Activated T-cell treated with anti-CD3 and anti-CD28 coated beads, Interleukin-2, amount 50 U/mL, for 72 hours (primary cell): ENCODE data around the gene PDE3B. TPM values are rescaled to one million over a fixed set of nuclear protein-coding genes. Genes with fewer than 3 reads are reported as not detected.
"Not testable (repeated sequence)": the region's sequence is repeated elsewhere in the genome, so short reads cannot be mapped to it uniquely, and the experiment has no call there.

ENCODE experiments used
- ATAC-seq, 2 donors: fragments of 150-1000 bp; cut with Tn5 transposase; replicated peaks in 1 of 2; 2 replicates each; pipeline ENCODE4 v1.10.0; 2021; ENCODE audit warnings: moderate library complexity in 2 of 2, mild to moderate bottlenecking in 1 of 2
- DNase-seq, 2 donors: peaks; one replicate each; pipeline ENCODE4 v3.0.0; 2021 to 2022; ENCODE audit warnings: mixed read lengths in 1 of 2
- H3K27ac Mint-ChIP-seq: one replicate; pipeline ENCODE4 v1.8.0; 2022; ENCODE audit warnings: mild to moderate bottlenecking, moderate library complexity, mixed read lengths
- H3K27me3 Mint-ChIP-seq: one replicate; pipeline ENCODE4 v1.8.0; 2022; ENCODE audit warnings: low read depth, mixed read lengths
- H3K36me3 Mint-ChIP-seq, 2 donors: one replicate each; pipeline ENCODE4 v1.8.0; 2022; ENCODE audit warnings: mixed read lengths in 2 of 2, mild to moderate bottlenecking in 1 of 2; ENCODE audit not compliant: insufficient read depth in 2 of 2
- H3K4me1 Mint-ChIP-seq: one replicate; pipeline ENCODE4 v1.8.0; 2022; ENCODE audit warnings: low read depth, mixed read lengths
- H3K4me3 Mint-ChIP-seq, 2 donors: one replicate each; pipeline ENCODE4 v1.8.0; 2022; ENCODE audit warnings: mild to moderate bottlenecking in 2 of 2, mixed read lengths in 2 of 2, moderate library complexity in 2 of 2
- H3K9me3 Mint-ChIP-seq, 2 donors: one replicate each; pipeline ENCODE4 v1.8.0; 2022; ENCODE audit warnings: mixed read lengths in 2 of 2
- total RNA-seq, 2 donors: library from RNA; stranded (reverse); gene quantifications; one replicate each; pipeline ENCODE4 v1.2.3, GENCODE V29; 2022

PDE3B gene
- total RNA-seq, 2 donors from 2014 or later = 79.2 to 92.1 TPM

GRCh38 chr11:14625586-14626205 is 17.9 kb upstream of the PDE3B start:
- Mint-ChIP-seq H3K4me1 (peaks cover 45% of the 10 kb centered on the region), H3K27me3 (no peaks in the 10 kb centered on the region), H3K27ac (no peak overlapping the region), H3K36me3 (peaks cover 3 to 10% of the 10 kb centered on the region in 2 donors), H3K4me3 (no peak overlapping the region), H3K9me3 (peaks cover 0 to 1% of the 10 kb centered on the region in 2 donors)
- no peak for ATAC-seq
- no peak for DNase-seq

- no peak for DNase-seq
- Mint-ChIP-seq H3K9me3 (peaks cover 4 to 5% of the 10 kb centered on the region in 2 donors), H3K36me3 (peaks cover 5 to 15% of the 10 kb centered on the region in 2 donors), H3K27ac (no peak overlapping the region), H3K4me1 (peaks cover 45% of the 10 kb centered on the region), H3K27me3 (no peaks in the 10 kb centered on the region), H3K4me3 (no peak overlapping the region)
- no peak for ATAC-seq
Measured at GRCh38 chr11:14626650-14627049, 17.0 kb upstream of the PDE3B start.

DNA sequence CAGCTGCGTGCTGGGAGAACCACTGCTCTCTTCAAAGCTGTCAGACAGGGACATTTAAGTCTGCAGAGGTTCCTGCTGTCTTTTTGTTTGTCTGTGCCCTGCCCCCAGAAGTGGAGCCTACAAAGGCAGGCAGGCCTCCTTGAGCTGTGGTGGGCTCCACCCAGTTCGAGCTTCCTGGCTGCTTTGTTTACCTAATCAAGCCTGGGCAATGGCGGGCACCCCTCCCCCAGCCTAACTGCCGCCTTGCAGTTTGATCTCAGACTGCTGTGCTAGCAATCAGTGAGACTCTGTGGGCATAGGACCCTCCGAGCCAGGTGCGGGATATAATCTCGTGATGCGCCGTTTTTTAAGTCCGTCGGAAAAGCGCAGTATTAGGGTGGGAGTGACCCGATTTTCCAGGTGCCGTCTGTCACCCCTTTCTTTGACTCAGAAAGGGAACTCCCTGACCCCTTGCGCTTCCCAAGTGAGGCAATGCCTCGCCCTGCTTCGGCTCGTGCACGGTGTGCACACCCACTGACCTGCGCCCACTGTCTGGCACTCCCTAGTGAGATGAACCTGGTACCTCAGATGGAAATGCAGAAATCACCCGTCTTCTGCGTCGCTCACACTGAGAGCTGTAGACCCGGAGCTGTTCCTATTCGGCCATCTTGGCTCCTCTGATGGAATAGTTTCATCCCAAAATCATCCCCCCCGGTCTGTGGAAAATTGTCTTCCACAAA is 9.9 kb upstream of the PDE3B start:
- DNase-seq, ATAC-seq, H3K27me3 Mint-ChIP-seq, H3K9me3 Mint-ChIP-seq, H3K4me3 Mint-ChIP-seq: not testable (repeated sequence)
- Mint-ChIP-seq H3K36me3 (peaks cover 14 to 39% of the 10 kb centered on the region in 2 donors), H3K4me1 (peaks cover 47% of the 10 kb centered on the region), H3K27ac (peak overlapping the region; percentile 33)

DNA sequence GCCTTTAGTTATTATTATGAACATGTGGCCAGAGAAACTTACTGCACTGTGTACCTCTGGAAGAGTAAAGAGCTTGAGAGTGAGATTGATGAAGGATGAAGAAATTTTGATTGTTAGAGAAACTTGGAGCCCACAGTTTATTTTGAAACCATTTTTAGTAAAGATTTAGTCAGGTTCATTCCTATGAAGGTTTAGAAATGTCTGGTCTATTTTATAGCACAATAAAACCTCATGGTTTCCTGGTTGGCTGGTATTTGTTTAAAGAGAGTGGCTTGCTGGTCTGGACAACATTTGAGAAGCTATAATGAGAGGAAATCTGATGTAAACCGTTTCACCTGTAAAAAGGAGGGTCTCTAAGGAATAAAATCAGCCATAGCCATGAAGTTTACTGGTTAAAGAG is 8.8 kb upstream of the PDE3B start:
- peak overlapping the region in 1 of 2 donors; percentile 52 for H3K4me3 Mint-ChIP-seq
- H3K4me1 Mint-ChIP-seq = peaks cover 55% of the 10 kb centered on the region
- peaks cover 14 to 37% of the 10 kb centered on the region in 2 donors for H3K36me3 Mint-ChIP-seq
- peak overlapping the region; percentile 76 for H3K27ac Mint-ChIP-seq
- DNase-seq (no peak), ATAC-seq (no peak)
- no peaks in the 10 kb centered on the region for H3K27me3 Mint-ChIP-seq
- peaks cover 5% of the 10 kb centered on the region in 2 donors for H3K9me3 Mint-ChIP-seq

GRCh38 chr11:14635546-14635945 is 8.1 kb upstream of the PDE3B start:
- peak in 1 of 2 donors; percentile 39 for ATAC-seq
- Mint-ChIP-seq H3K27ac (peak overlapping the region; percentile 76), H3K4me1 (peaks cover 62% of the 10 kb centered on the region), H3K4me3 (peak overlapping the region; percentile 15 to 52), H3K9me3 (peaks cover 5% of the 10 kb centered on the region in 2 donors), H3K36me3 (peaks cover 17 to 37% of the 10 kb centered on the region in 2 donors), H3K27me3 (no peaks in the 10 kb centered on the region)
- DNase-seq = no peak

GRCh38 chr11:14636119-14636518 is 7.5 kb upstream of the PDE3B start:
- ATAC-seq (peak; percentile 59 to 68), DNase-seq (no peak)
- Mint-ChIP-seq H3K4me1 (peaks cover 67% of the 10 kb centered on the region), H3K9me3 (peaks cover 3 to 4% of the 10 kb centered on the region in 2 donors), H3K27ac (peak overlapping the region; percentile 68), H3K4me3 (peak overlapping the region; percentile 48 to 53), H3K36me3 (peaks cover 15 to 37% of the 10 kb centered on the region in 2 donors), H3K27me3 (no peaks in the 10 kb centered on the region)

DNA sequence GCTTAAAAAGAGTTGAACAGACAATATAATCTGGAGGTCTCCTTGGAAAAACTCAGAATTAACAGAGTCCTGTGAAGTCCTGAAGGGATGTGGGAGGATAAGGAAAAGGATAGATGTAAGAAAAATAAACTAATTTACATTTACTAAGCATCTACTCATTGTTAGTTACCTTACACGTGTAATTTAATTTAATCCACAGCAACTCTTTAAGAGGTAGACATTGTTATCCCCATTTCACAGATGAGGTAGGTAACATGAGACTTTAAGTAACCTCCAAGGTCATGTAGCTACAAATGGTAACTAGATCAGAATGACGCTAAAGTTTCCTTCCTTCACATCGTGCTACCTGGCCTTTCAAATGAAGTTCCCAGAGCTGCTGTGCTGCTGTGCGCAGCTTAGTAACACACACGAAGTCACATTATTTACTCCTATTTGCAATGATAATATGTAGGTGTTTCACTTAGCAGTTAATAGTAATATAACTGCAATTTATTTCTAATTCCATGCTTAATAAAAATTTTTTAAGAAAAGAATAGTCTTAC is 5.7 kb upstream of the PDE3B start:
- Mint-ChIP-seq H3K27me3 (no peaks in the 10 kb centered on the region), H3K9me3 (peaks cover 0 to 2% of the 10 kb centered on the region in 2 donors), H3K4me1 (peaks cover 85% of the 10 kb centered on the region), H3K4me3 (no peak overlapping the region), H3K27ac (no peak overlapping the region), H3K36me3 (peaks cover 14 to 38% of the 10 kb centered on the region in 2 donors)
- DNase-seq (no peak), ATAC-seq (no peak)

GRCh38 chr11:14638561-14638960 is 5.0 kb upstream of the PDE3B start:
- Mint-ChIP-seq H3K9me3 (peaks cover 0 to 2% of the 10 kb centered on the region in 2 donors), H3K4me1 (peaks cover 85% of the 10 kb centered on the region), H3K4me3 (peak overlapping the region; percentile 29 to 49), H3K36me3 (peaks cover 16 to 38% of the 10 kb centered on the region in 2 donors), H3K27me3 (no peaks in the 10 kb centered on the region), H3K27ac (no peak overlapping the region)
- ATAC-seq (no peak), DNase-seq (no peak)

GRCh38 chr11:14641801-14642200 is 1.8 kb upstream of the PDE3B start:
- no peak for ATAC-seq
- Mint-ChIP-seq H3K4me3 (peak overlapping the region; percentile 87 to 89), H3K9me3 (peaks cover 0 to 2% of the 10 kb centered on the region in 2 donors), H3K4me1 (peaks cover 53% of the 10 kb centered on the region), H3K27ac (no peak overlapping the region), H3K27me3 (no peaks in the 10 kb centered on the region), H3K36me3 (peaks cover 19 to 32% of the 10 kb centered on the region in 2 donors)
- DNase-seq = no peak

DNA sequence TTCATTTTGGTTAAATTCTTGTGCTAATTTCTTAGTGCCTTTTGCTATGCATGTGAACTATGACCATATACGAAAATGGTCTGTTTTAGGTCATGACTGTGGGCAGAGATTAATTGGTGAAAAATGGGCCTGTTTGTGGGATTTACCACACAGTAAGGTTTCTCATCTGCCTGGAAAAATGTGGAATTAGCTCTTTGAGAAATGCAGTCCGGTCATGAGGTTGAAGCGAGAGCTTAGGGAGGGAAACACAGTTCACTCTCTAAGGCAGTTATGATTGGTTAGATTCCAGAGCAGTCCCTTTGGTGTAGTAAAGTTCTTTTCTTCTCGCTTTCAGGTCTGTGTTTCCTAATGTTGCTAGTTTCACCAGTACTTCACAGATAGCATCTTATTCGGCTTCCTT is 1.2 kb upstream of the PDE3B start:
- H3K4me1 Mint-ChIP-seq = peaks cover 46% of the 10 kb centered on the region
- DNase-seq (no peak), ATAC-seq (no peak)
- H3K27me3 Mint-ChIP-seq = no peaks in the 10 kb centered on the region
- H3K9me3 Mint-ChIP-seq = no peaks in the 10 kb centered on the region
- peak overlapping the region; percentile 79 for H3K27ac Mint-ChIP-seq
- H3K4me3 Mint-ChIP-seq = peak overlapping the region; percentile 87 to 89
- peaks cover 14 to 29% of the 10 kb centered on the region in 2 donors for H3K36me3 Mint-ChIP-seq

DNA sequence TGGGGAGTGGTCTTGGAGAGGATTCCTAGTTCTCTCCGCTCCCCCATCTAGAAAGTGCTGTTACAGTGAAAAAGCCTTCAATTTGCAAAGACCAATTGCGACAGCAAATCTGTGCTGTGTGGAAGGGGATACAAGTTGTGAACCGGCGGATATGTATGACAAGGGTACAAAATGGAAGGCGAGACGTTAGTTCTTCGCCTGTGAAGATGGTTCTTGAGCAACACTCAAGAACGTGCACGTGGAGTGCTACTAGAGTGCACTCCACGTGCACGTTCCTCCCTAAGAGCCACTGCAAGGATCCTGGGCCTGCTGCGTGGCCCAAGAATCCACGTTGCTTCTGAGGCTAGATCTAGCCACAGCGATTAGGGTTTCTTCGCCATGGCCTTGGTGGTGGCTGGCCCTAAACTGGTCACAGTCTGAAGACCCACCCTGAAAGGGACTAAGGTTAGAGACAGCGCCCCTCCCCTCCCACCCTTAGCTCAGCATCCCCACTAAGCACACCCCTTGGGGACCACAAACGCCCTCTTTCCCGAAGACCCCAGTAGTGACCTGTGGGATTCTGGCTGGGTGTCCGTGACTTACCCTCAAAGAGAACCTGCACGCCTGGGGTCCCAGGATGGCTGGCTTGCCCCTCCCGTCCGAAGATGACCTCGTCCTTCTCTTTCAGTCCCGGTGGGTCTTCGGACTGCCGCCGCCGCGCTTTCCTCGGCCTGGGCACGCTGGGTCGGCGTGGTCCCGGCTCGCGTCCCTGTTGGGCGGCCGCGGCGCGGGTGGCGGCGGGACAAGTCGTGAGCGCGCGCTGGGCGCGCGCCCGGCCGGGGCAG is 519 bp upstream of the PDE3B start:
- ATAC-seq = no peak
- H3K9me3 Mint-ChIP-seq = no peaks in the 10 kb centered on the region
- H3K27me3 Mint-ChIP-seq = no peaks in the 10 kb centered on the region
- H3K4me1 Mint-ChIP-seq = peaks cover 45% of the 10 kb centered on the region
- no peak for DNase-seq
- H3K36me3 Mint-ChIP-seq = peaks cover 14 to 32% of the 10 kb centered on the region in 2 donors
- H3K4me3 Mint-ChIP-seq = peak overlapping the region; percentile 87 to 89
- peak overlapping the region; percentile 79 for H3K27ac Mint-ChIP-seq

DNA sequence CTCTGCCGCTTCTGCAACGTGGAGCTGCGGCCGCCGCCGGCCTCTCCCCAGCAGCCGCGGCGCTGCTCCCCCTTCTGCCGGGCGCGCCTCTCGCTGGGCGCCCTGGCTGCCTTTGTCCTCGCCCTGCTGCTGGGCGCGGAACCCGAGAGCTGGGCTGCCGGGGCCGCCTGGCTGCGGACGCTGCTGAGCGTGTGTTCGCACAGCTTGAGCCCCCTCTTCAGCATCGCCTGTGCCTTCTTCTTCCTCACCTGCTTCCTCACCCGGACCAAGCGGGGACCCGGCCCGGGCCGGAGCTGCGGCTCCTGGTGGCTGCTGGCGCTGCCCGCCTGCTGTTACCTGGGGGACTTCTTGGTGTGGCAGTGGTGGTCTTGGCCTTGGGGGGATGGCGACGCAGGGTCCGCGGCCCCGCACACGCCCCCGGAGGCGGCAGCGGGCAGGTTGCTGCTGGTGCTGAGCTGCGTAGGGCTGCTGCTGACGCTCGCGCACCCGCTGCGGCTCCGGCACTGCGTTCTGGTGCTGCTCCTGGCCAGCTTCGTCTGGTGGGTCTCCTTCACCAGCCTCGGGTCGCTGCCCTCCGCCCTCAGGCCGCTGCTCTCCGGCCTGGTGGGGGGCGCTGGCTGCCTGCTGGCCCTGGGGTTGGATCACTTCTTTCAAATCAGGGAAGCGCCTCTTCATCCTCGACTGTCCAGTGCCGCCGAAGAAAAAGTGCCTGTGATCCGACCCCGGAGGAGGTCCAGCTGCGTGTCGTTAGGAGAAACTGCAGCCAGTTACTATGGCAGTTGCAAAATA is 816 bp downstream of the PDE3B start:
- Mint-ChIP-seq H3K4me3 (peak overlapping the region; percentile 87 to 89), H3K9me3 (no peaks in the 10 kb centered on the region), H3K27ac (peak overlapping the region; percentile 48), H3K36me3 (peaks cover 14 to 41% of the 10 kb centered on the region in 2 donors), H3K27me3 (no peaks in the 10 kb centered on the region), H3K4me1 (peaks cover 49% of the 10 kb centered on the region)
- DNase-seq (peak; percentile 47 to 57), ATAC-seq (peak; percentile 42 to 46)
